Thymus (tissue), 11 donors: ENCODE results near the gene RAB19. TPM values are rescaled to one million over a fixed set of nuclear protein-coding genes. Genes with fewer than 3 reads are reported as not detected.
"Not testable (repeated sequence)": the region's sequence is repeated elsewhere in the genome, so short reads cannot be mapped to it uniquely, and the experiment has no call there.

Experiments
- DNase-seq, 9 donors: peaks; one replicate each; pipeline ENCODE4 v3.0.0-alpha.2; 2013; ENCODE audit warnings: low spot score in 9 of 9, low read depth in 6 of 9, missing footprints in 1 of 9
- H3K27ac ChIP-seq, 2 donors: one replicate each; pipeline ENCODE4 v1.5.1; 2013; ENCODE audit warnings: control low read depth in 1 of 2, low read depth in 1 of 2, low read length in 1 of 2, mild to moderate bottlenecking in 1 of 2, moderate library complexity in 1 of 2
- H3K27me3 ChIP-seq, 2 donors: one replicate each; pipeline ENCODE4 v1.5.1; 2013; ENCODE audit warnings: low read length in 1 of 2; ENCODE audit not compliant: control insufficient read depth in 2 of 2, insufficient read depth in 1 of 2
- H3K36me3 ChIP-seq, 2 donors: one replicate each; pipeline ENCODE4 v1.5.1; 2013; ENCODE audit warnings: low read length in 1 of 2, mild to moderate bottlenecking in 1 of 2, moderate library complexity in 1 of 2; ENCODE audit not compliant: control insufficient read depth in 2 of 2, insufficient read depth in 2 of 2
- H3K4me1 ChIP-seq, 2 donors: one replicate each; pipeline ENCODE4 v1.5.1; 2013; ENCODE audit warnings: low read length in 2 of 2; ENCODE audit not compliant: control insufficient read depth in 2 of 2, insufficient read depth in 2 of 2
- H3K4me3 ChIP-seq, 2 donors: one replicate each; pipeline ENCODE4 v1.5.1; 2013; ENCODE audit warnings: low read length in 2 of 2, control low read depth in 1 of 2, mild to moderate bottlenecking in 1 of 2
- H3K9me3 ChIP-seq, 2 donors: one replicate each; pipeline ENCODE4 v1.5.1; 2013; ENCODE audit warnings: low read length in 1 of 2, mild to moderate bottlenecking in 1 of 2; ENCODE audit not compliant: control insufficient read depth in 2 of 2, insufficient read depth in 1 of 2
- WGBS: extraction: QIAGEN DNeasy Blood & Tissue Kit; methylation state at CpG from one replicate; pipeline ENCODE4 v1.1.7; 2013; 5-methylcytosine and 5-hydroxymethylcytosine counted together
- polyA plus RNA-seq: library from polyadenylated mRNA; stranded (reverse); fragments of 200-250 nt; gene quantifications from one replicate; pipeline ENCODE4 v1.2.3, GENCODE V29; 2013
- total RNA-seq: library from RNA; stranded (reverse); fragments of 120-200 nt; gene quantifications from one replicate; pipeline ENCODE4 v1.2.4, GENCODE V29; 2013
- donor health status: healthy.

The RAB19 gene
- total and polyA plus RNA-seq, 2 donors, result 0.50 to 2.5 TPM

GRCh38 chr7:140417456-140418155 is 13.7 kb downstream of the RAB19 start:
- Histone ChIP-seq H3K4me3 (no peak overlapping the region), H3K36me3 (no peaks in the 10 kb centered on the region), H3K27me3 (no peaks in the 10 kb centered on the region), H3K4me1 (peaks cover 4 to 18% of the 10 kb centered on the region in 2 donors), H3K27ac (peak overlapping the region; percentile 64 to 86), H3K9me3 (no peaks in the 10 kb centered on the region)
- WGBS, result 45% methylated on average over 8 of the region's 8 CpGs
- peak in 5 of 9 donors; percentile 54 to 82 (median 57) for DNase-seq

- not testable (repeated sequence) for DNase-seq, H3K36me3 ChIP-seq, H3K4me3 ChIP-seq, H3K9me3 ChIP-seq, H3K27me3 ChIP-seq
- peak overlapping the region in 1 of 2 donors; percentile 86 for H3K27ac ChIP-seq
- WGBS, result 96% methylated on average over 5 of the region's 5 CpGs
- peaks cover 4 to 18% of the 10 kb centered on the region in 2 donors for H3K4me1 ChIP-seq
These were observed 14.3 kb downstream of the RAB19 start for GRCh38 chr7:140418156-140418472.

DNA sequence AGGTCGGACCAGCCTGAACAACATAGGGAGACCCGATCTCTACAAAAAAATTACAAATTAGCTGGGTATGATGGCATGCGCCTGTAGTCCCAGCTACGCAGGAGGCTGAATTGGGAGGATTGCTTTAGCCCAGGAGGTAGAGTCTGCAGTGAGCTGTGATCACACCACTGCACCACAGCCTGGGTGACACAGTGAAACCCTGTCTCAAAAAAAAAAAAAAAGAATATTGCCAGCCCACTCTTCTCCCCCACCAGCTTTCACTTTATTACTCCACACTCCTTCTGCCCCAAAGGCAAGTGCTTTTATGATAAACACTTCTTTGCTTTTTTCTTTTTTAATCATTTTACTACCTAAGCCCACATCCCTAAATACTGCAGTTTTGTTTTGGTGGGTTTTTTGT is 14.8 kb downstream of the RAB19 start:
- Histone ChIP-seq H3K4me1 (peaks cover 4 to 18% of the 10 kb centered on the region in 2 donors), H3K36me3 (no peaks in the 10 kb centered on the region), H3K4me3 (no peak overlapping the region), H3K9me3 (no peaks in the 10 kb centered on the region), H3K27ac (no peak overlapping the region), H3K27me3 (no peaks in the 10 kb centered on the region)
- DNase-seq, result no peak
- WGBS, result 97% methylated on average over 4 of the region's 4 CpGs

DNA sequence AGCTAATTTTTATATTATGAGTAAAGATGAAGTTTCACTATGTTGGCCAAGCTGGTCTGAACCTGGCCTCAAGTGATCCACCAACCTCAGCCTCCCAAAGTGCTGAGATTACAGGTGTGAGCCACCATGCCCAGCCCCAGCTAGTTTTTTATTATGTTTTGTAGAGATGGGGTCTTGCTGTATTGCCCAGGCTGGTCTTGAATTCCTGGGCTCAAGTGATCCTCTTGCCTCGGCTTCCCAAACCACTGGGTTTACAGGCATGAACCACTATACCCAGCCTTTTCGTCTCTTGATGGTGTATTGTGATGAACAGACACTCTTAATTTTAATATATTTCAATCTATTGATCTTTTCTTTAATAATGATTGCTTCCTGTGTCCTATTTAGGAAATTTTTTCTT is 17.7 kb downstream of the RAB19 start:
- H3K36me3 ChIP-seq, result no peaks in the 10 kb centered on the region
- DNase-seq, result no peak
- 98% methylated on average over 2 of the region's 2 CpGs for WGBS
- no peak overlapping the region for H3K4me3 ChIP-seq
- no peak overlapping the region for H3K27ac ChIP-seq
- no peaks in the 10 kb centered on the region for H3K9me3 ChIP-seq
- H3K27me3 ChIP-seq, result no peaks in the 10 kb centered on the region
- peaks cover 4 to 15% of the 10 kb centered on the region in 2 donors for H3K4me1 ChIP-seq

DNA sequence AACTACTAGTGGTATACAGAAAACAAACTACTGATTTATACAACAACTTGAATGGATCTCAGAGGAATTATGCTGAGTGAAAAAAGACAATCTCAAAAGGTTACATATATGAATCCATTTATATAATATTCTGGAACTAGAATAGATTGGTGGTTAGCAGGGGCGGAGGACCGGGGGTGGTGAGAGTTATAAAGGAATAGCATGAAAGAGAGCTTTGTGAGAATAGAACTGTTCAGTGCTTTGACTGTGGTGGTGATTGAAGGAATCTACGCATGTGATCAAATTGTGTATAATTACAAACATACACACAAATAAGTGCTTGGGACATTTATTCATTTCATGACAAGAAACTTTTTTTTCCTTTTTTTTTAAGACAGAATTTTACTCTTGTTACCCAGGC is 19.6 kb downstream of the RAB19 start:
- Histone ChIP-seq H3K9me3 (no peaks in the 10 kb centered on the region), H3K27me3 (no peaks in the 10 kb centered on the region), H3K4me3 (no peak overlapping the region), H3K4me1 (no peaks in the 10 kb centered on the region), H3K36me3 (no peaks in the 10 kb centered on the region), H3K27ac (no peak overlapping the region)
- no peak for DNase-seq
- WGBS, result 97% methylated on average over 3 of the region's 3 CpGs

GRCh38 chr7:140425718-140426117 is 21.9 kb downstream of the RAB19 start:
- Histone ChIP-seq H3K27me3 (no peaks in the 10 kb centered on the region), H3K27ac (no peak overlapping the region), H3K4me1 (no peaks in the 10 kb centered on the region), H3K4me3 (no peak overlapping the region), H3K36me3 (no peaks in the 10 kb centered on the region), H3K9me3 (no peaks in the 10 kb centered on the region)
- WGBS, result 95% methylated on average over 12 of the region's 12 CpGs
- DNase-seq, result no peak

DNA sequence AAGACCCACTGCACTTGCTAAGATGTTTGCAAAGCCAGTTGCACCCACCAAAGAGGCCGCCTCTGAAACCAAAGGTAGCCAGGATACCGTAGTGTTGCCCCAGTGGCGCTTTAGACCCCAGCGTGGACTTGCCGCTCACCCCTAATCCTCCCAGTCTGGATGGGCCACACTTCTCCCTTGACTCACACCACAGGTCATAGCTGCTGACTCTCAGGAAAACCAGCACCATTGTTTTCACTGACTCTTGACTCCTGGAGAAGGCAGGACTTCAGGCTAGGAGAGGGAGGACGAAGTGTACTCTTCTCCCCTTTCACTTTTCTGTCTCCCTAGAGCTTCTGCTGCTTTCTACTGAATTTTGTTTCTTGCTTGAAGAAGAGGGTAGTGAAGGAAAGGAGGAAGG is 22.3 kb downstream of the RAB19 start:
- Histone ChIP-seq H3K4me3 (no peak overlapping the region), H3K27ac (no peak overlapping the region), H3K9me3 (no peaks in the 10 kb centered on the region), H3K36me3 (no peaks in the 10 kb centered on the region), H3K4me1 (no peaks in the 10 kb centered on the region), H3K27me3 (no peaks in the 10 kb centered on the region)
- WGBS, result over 99% methylated on average over 6 of the region's 6 CpGs
- DNase-seq, result no peak

DNA sequence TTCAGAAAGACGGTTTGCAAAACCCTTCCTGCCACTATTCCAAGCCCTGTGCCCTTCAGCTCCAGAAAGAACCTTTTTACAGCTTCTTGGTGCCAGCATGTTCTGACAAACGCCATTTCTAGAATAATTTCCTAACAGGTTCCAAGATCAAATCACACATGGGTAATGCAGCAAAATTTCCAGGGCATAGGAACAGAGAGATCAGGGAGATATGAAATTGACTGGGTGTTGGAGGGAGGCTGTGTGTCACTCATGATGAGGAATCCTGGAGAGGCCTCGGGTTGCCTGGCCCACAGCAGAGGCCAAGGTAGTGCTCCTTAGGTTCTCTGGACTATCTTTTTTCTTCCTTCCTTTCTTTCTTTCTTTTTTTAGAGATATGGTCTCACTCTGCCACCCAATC is 29.5 kb downstream of the RAB19 start:
- no peak for DNase-seq
- Histone ChIP-seq H3K36me3 (no peaks in the 10 kb centered on the region), H3K4me3 (no peak overlapping the region), H3K4me1 (no peaks in the 10 kb centered on the region), H3K9me3 (no peaks in the 10 kb centered on the region), H3K27me3 (peaks cover 0 to 13% of the 10 kb centered on the region in 2 donors), H3K27ac (no peak overlapping the region)
- 96% methylated on average over 3 of the region's 3 CpGs for WGBS

- Histone ChIP-seq H3K36me3 (no peaks in the 10 kb centered on the region), H3K4me1 (no peaks in the 10 kb centered on the region), H3K9me3 (no peaks in the 10 kb centered on the region), H3K27me3 (peaks cover 0 to 13% of the 10 kb centered on the region in 2 donors), H3K27ac (no peak overlapping the region), H3K4me3 (no peak overlapping the region)
- DNase-seq, result no peak
- 60% methylated on average over 51 of the region's 51 CpGs for WGBS
These were observed 31.5 kb downstream of the RAB19 start for GRCh38 chr7:140435252-140435895.
